GM12892 (cell line): ENCODE measurements around the gene TMBIM4.

Experiments used
- DNase-seq: peaks from one replicate; pipeline ENCODE4 v3.0.0; 2011; ENCODE audit not compliant: insufficient read length
- FAIRE-seq: peaks from 2 replicates; lab custom pipeline; 2011; peaks lifted over from hg19 to GRCh38; lab: Jason Lieb, UNC
- POLR2A ChIP-seq: IDR thresholded peaks from 2 replicates; pipeline ENCODE4 v1.6.1; 2011; ENCODE audit warnings: low read depth, low read length, control low read depth
- POLR2AphosphoS5 ChIP-seq: IDR thresholded peaks from 2 replicates; pipeline ENCODE4 v1.6.1; 2011; ENCODE audit warnings: low read depth, low read length, control low read depth
- TAF1 ChIP-seq: IDR thresholded peaks from 2 replicates; pipeline ENCODE4 v1.6.1; 2011; ENCODE audit warnings: low read depth, mild to moderate bottlenecking, control low read depth, low read length, borderline replicate concordance

The TMBIM4 gene

DNA sequence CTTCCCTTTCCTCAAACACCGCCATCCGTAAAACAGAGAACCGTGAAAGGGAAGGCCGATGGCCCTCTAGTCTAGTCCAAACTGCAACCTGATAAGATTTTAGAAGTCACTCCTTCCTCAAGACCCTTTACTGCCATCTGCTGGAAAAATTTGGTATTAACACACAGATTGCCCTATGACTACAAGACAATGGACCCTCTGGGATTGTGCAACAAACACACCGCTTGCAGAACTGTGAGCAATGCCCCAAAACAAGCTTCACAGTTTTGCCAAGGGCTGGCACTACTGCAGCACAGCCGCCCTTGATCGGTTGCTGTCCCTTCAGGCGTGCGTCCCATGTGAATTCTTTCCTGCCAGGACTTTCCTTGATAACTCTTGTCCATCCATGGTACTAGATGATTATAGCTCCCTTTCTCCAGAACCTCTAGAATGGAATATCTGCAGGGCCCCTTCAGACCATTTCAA lies 62.3 kb downstream of the TMBIM4 start:
- DNase-seq (peak; percentile 31), FAIRE-seq (peak; percentile 92)

DNA sequence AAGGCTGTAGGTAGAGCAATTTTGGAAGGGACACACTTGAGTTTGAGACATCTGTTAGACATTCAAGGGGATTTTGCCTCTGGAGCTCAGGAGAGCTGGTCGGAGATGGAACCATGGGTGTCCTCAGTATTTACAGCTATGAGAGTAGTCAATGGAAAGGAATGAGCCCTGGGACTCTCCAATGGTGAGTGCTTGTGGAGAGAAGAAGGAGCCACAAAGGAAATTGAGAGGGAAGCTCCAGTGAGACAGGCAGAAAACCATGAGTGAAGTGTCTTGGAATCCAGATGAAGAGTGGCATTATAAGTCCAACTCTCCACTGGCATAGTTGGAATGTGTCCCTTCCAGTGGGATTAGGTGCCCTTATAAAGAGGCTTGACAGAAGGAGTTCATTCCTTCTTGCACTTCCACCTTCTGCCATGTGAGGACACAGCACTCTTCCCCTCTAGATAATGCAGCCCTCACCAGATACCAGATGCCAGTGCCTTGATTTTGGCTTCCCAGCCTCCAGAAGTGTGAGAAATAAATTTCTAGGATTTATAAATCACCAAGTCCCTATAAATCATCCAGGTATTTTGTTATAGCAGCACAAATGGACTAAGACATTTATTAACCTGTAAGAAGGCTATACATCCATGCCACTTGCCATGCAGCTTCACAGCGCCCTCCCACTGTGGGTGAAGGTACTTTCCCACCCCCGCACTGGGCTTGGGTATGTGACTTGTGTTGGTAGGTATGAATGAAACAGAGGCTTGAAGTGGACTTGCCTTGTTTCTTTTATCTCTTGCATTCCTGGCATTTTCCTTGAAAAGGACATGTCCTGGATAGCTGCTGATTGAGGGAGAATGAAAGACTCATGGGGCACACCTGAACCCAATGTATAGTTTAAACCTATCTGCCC lies 66.5 kb downstream of the TMBIM4 start:
- FAIRE-seq: no peak
- DNase-seq: no peak
- TF ChIP-seq TAF1: no peak
- no peak for TF ChIP-seq POLR2AphosphoS5
- TF ChIP-seq POLR2A: no peak

More for the DNA sequence above, 62.3 kb downstream of the TMBIM4 start:
- TF ChIP-seq TAF1 (no peak), POLR2A (no peak), POLR2AphosphoS5 (no peak)

DNA sequence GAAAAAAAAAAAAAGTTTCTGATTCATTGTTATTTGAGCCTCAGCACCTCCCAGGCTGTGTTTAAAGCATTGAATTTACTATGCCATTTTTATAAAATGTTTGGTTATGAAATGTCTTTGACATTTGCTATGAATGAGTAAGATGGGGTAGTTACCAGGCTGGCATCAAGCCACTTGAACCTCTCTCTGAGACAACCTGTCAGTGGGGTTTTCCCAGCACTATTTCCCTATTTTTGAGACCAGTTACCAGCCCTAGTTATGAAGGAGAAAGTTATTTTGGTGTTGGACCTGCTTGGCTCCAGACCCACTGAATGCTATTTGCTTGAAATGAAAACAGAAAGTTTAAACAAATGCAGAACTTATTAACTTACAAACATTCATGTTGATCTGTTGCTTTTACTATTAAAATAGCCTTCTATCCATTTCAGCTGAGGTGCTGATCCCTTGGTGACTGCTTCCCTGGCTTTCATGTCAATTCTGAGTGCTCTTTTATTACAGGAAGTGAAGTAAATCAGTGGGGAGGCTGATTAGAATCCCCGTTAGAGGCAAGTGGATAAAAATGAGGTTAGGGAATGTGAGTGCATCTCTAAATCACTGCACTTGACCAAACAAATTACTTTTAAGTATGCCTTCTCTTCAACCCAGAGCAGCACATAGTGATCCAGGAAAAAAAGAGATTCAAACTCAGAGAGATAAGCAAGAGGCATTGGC lies 77.1 kb downstream of the TMBIM4 start:
- DNase-seq (no peak), FAIRE-seq (no peak)
- no peak for TF ChIP-seq POLR2A

DNA sequence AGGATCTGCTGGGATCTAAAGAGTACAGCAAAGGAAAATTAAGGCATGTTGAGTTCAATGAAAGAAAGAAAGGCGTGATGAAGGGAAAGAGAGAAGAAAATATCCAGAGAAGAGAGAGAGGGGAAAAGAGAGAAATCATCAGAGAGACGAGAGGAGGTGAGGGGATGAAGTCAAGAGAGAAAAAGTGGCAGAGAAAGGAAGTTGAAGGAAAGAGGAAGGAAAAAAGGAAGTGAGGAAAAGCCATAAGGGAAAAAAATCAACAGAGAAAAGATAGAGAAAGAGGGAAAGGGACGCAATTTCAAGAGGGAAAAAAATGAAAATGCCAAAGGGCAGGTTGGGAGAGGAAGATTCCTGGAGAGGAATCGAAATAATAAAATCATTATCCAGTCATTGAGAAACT lies 79.6 kb downstream of the TMBIM4 start:
- FAIRE-seq: no peak
- TF ChIP-seq TAF1 (no peak), POLR2AphosphoS5 (no peak), POLR2A (no peak)
- DNase-seq: no peak

DNA sequence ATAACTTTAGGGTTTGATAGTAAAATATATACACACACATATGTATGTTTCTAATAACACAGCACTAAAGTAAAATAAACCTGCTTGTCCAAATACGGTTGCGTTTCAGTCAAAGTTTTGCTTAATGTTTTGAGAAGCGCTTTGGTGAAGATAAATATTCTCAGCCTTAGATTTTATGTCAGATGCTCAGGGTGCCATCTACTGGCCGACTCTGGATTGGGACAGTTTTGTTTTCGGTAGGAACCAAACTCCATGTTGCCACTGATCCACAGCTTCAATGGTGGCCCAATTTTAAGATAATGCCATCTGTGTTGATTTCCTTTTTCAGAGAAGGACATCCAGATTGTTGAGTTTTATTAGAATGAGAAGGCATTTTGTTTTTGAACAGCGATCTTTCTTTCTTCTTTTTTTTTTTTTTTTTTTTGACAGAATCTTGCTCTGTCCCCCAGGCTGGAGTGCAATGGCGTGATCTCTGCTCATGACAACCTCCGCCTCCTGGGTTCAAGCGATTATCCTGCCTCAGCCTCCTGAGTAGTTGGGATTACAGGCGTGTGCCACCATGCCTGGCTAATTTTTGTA lies 82.3 kb downstream of the TMBIM4 start:
- no peak for TF ChIP-seq POLR2A
- no peak for TF ChIP-seq POLR2AphosphoS5
- no peak for TF ChIP-seq TAF1
- DNase-seq: no peak

DNA sequence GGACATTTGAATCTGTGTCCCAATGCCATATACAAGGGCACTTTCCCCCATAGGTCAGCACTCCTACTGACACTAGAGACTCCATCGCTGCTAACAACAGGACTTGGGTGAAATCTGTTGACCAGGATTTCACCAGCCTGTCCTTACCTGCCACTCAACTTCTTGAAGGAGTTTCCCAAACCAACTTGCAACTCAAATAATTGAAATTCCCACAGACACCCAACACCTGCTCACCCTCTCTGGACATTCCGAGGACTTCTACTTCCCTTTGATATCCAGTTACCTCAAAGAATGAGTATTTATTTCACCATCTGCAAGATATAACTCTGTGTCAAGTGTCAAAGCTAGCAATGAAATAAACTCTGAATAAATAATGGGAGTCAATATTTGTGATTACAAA lies 83.8 kb downstream of the TMBIM4 start:
- DNase-seq: no peak
- FAIRE-seq: no peak
- TF ChIP-seq POLR2AphosphoS5: no peak
- no peak for TF ChIP-seq TAF1
- TF ChIP-seq POLR2A: no peak

More for the DNA sequence above, 82.3 kb downstream of the TMBIM4 start:
- FAIRE-seq: peak; percentile 24
